PC-9 (cell line): ENCODE measurements around the gene SH3RF2. TPM values are rescaled to one million over a fixed set of nuclear protein-coding genes. Genes with fewer than 3 reads are reported as not detected.

Experiments
- BruUV-seq: library from RNA; stranded (reverse); fragments of 400-500 nt; replicated peaks from 2 replicates; lab custom pipeline; 2021; lab: Mats Ljungman, UMichigan
- CTCF ChIA-PET: fragments of 300-600 bp; sonication (Branson Sonifier 250); formaldehyde crosslinking; loops from one replicate; lab custom pipeline; 2022; ENCODE audit warnings: antibody characterized with exemption; lab: Charles Lee
- POLR2A ChIA-PET: fragments of 300-600 bp; sonication (Branson Sonifier 250); formaldehyde crosslinking; loops from one replicate; lab custom pipeline; 2022; ENCODE audit warnings: antibody characterized with exemption; ENCODE audit not compliant: unreplicated experiment; lab: Charles Lee
- DNase-seq, 2 experiments: peaks; one replicate each; pipeline versions ENCODE4 v3.0.0 to v3.0.0-alpha.2; 2015 to 2022; ENCODE audit warnings: mixed read lengths in 1 of 2
- H2AFZ ChIP-seq: fragments of 200-600 bp; sonication (generic); 2 replicates; pipeline ENCODE4 v1.8.1; 2017; ENCODE audit warnings: antibody characterized with exemption
- H3F3A ChIP-seq: fragments of 200-600 bp; sonication (generic); 2 replicates; pipeline ENCODE4 v1.8.1; 2017; ENCODE audit warnings: antibody characterized with exemption, mild to moderate bottlenecking, low read depth; ENCODE audit not compliant: insufficient read depth
- H3K27ac ChIP-seq: fragments of 200-600 bp; sonication (generic); 2 replicates; pipeline ENCODE4 v1.6.1; 2016; ENCODE audit warnings: mixed run types
- H3K27me3 ChIP-seq: fragments of 200-600 bp; sonication (generic); 2 replicates; pipeline ENCODE4 v1.6.1; 2016; ENCODE audit warnings: low read depth, mixed run types; ENCODE audit not compliant: insufficient read depth
- H3K36me3 ChIP-seq: fragments of 200-600 bp; sonication (generic); 2 replicates; pipeline ENCODE4 v1.6.1; 2016; ENCODE audit warnings: low read depth, mixed run types
- H3K4me1 ChIP-seq: fragments of 200-600 bp; sonication (generic); replicated peaks from 2 replicates; pipeline ENCODE4 v1.6.1; 2016; ENCODE audit warnings: mixed run types; ENCODE audit not compliant: insufficient read depth
- H3K4me2 ChIP-seq: fragments of 200-600 bp; sonication (generic); 2 replicates; pipeline ENCODE4 v1.6.1; 2017; ENCODE audit warnings: mixed run types
- H3K4me3 ChIP-seq: fragments of 200-600 bp; sonication (generic); 2 replicates; pipeline ENCODE4 v1.6.1; 2016; ENCODE audit warnings: mixed run types
- H3K79me2 ChIP-seq: fragments of 200-600 bp; sonication (generic); 2 replicates; pipeline ENCODE4 v1.6.1; 2017; ENCODE audit warnings: low read depth, mixed run types
- H3K9me2 ChIP-seq: fragments of 200-600 bp; sonication (generic); 2 replicates; pipeline ENCODE4 v1.8.1; 2017; ENCODE audit warnings: mild to moderate bottlenecking; ENCODE audit not compliant: insufficient read depth
- H3K9me3 ChIP-seq: fragments of 200-600 bp; sonication (generic); 2 replicates; pipeline ENCODE4 v1.8.1; 2016; ENCODE audit warnings: low read depth; ENCODE audit not compliant: insufficient read depth
- H4K20me1 ChIP-seq: fragments of 200-600 bp; sonication (generic); 2 replicates; pipeline ENCODE4 v1.8.1; 2017; ENCODE audit not compliant: insufficient read depth
- CTCF ChIP-seq: fragments of 200-600 bp; sonication (generic); conservative IDR thresholded peaks from 2 replicates; pipeline ENCODE4 v1.6.1; 2017; ENCODE audit warnings: mixed run types, antibody characterized with exemption, mild to moderate bottlenecking, moderate library complexity
- EZH2 ChIP-seq: fragments of 200-600 bp; sonication (generic); IDR thresholded peaks from 2 replicates; pipeline ENCODE4 v1.8.0; 2017; ENCODE audit warnings: antibody characterized with exemption, low read depth
- intact Hi-C: fragments of 100-400 bp; cut with micrococcal nuclease; formaldehyde crosslinking; loops from one replicate; pipeline ENCODE4 v1.10.0; 2022; ENCODE audit not compliant: unreplicated experiment
- total RNA-seq: library from RNA; stranded (reverse); gene quantifications from 2 replicates; pipeline ENCODE4 v1.2.3, GENCODE V29; 2021

The SH3RF2 gene
- total RNA-seq, 1 experiment from 2014 or later: 37.2 TPM

DNA sequence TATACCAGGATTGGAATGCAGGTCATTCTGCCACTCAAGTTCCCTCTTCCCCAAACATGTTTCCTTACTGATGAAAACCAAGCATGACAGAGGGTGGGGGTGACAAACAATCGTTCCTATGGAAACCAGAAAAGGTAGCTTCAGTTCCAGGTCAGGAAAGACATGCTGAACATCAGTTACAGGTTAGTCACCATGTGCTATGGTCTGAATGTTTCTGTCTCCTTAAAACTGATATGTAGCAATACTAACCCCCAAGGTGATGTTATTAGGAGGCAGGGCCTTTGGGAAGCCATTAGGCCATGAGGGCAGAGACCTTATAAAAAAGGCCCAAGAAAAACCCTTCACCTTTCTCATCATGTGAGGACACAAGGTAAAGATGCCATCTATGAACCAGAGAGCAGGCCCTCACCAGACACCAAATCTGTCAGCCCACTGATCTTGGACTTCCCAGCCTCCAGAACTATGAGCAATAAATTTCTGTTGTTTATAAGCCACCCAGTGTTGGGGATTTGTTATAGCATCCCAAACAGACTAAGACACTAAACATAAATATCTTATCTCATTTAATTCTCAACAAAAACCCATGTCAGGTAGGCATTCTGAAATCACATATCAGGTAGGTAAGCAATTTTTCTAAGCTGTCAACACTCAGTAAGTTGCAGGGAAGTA lies 15.7 kb upstream of the SH3RF2 start:
- BruUV-seq: no TSS peak
- H3K4me3 ChIP-seq: no peak overlapping the region
- TF ChIP-seq EZH2 (no peak), CTCF (no peak)
- H2AFZ ChIP-seq: no peak overlapping the region
- H3K27ac ChIP-seq: no peak overlapping the region
- ChIA-PET POLR2A (no interaction called here), CTCF (no interaction called here)
- H3K9me3 ChIP-seq: 0 out of 2 replicates have a peak, but pooled peaks cover 4% of the 10 kb centered on the region
- no peak for DNase-seq
- intact Hi-C loops: no loop called here
- H4K20me1 ChIP-seq: no peaks in the 10 kb centered on the region
- peaks cover 21% of the 10 kb centered on the region for H3K4me1 ChIP-seq
- peaks cover 16% of the 10 kb centered on the region for H3F3A ChIP-seq
- no peaks in the 10 kb centered on the region for H3K27me3 ChIP-seq
- H3K36me3 ChIP-seq: no peaks in the 10 kb centered on the region
- H3K9me2 ChIP-seq: no peaks in the 10 kb centered on the region
- no peaks in the 10 kb centered on the region for H3K79me2 ChIP-seq
- no peak overlapping the region for H3K4me2 ChIP-seq

- H3K4me3 ChIP-seq: no peak overlapping the region
- peaks cover 26% of the 10 kb centered on the region for H3K4me1 ChIP-seq
- no peaks in the 10 kb centered on the region for H4K20me1 ChIP-seq
- no TSS peak for BruUV-seq
- ChIA-PET POLR2A (no interaction called here), CTCF (interaction anchor here (0.5 kb wide), 1 partner anchor 210 kb away, joined by 5 read pairs; no protein-coding TSS in a partner anchor)
- no peaks in the 10 kb centered on the region for H3K36me3 ChIP-seq
- H3K9me3 ChIP-seq: 0 out of 2 replicates have a peak, but pooled peaks cover 4% of the 10 kb centered on the region
- intact Hi-C loops: no loop called here
- no peak overlapping the region for H3K4me2 ChIP-seq
- no peaks in the 10 kb centered on the region for H3K9me2 ChIP-seq
- no peaks in the 10 kb centered on the region for H3K79me2 ChIP-seq
- TF ChIP-seq CTCF (no peak), EZH2 (no peak)
- H3K27me3 ChIP-seq: no peaks in the 10 kb centered on the region
- peaks cover 21% of the 10 kb centered on the region for H3F3A ChIP-seq
- no peak overlapping the region for H3K27ac ChIP-seq
- H2AFZ ChIP-seq: no peak overlapping the region
- no peak for DNase-seq
Measured at GRCh38 chr5:145921211-145921610, 15.2 kb upstream of the SH3RF2 start.

GRCh38 chr5:145922059-145922458 lies 14.3 kb upstream of the SH3RF2 start:
- no peak overlapping the region for H3K4me3 ChIP-seq
- H3F3A ChIP-seq: peaks cover 23% of the 10 kb centered on the region
- BruUV-seq: no TSS peak
- TF ChIP-seq CTCF (no peak), EZH2 (no peak)
- H4K20me1 ChIP-seq: no peaks in the 10 kb centered on the region
- no peak overlapping the region for H3K27ac ChIP-seq
- no peaks in the 10 kb centered on the region for H3K9me2 ChIP-seq
- no peak overlapping the region for H3K4me2 ChIP-seq
- no peaks in the 10 kb centered on the region for H3K27me3 ChIP-seq
- H3K36me3 ChIP-seq: no peaks in the 10 kb centered on the region
- H3K79me2 ChIP-seq: no peaks in the 10 kb centered on the region
- ChIA-PET CTCF (no interaction called here), POLR2A (no interaction called here)
- intact Hi-C loops: no loop called here
- no peak overlapping the region for H2AFZ ChIP-seq
- H3K4me1 ChIP-seq: peaks cover 28% of the 10 kb centered on the region
- no peak for DNase-seq
- H3K9me3 ChIP-seq: 0 out of 2 replicates have a peak, but pooled peaks cover 4% of the 10 kb centered on the region
